GM19467 (cell line): ENCODE measurements around the gene VAMP4.
A peak's percentile ranks its signal among the peaks of the same experiment; 100 is the strongest.

Experiments
- ATAC-seq: cut with Tn5 transposase; IDR thresholded peaks from one replicate; pipeline ENCODE4 v1.9.1; 2021; ENCODE audit warnings: mild to moderate bottlenecking, moderate library complexity; ENCODE audit not compliant: unreplicated experiment

Gene VAMP4, protein sequence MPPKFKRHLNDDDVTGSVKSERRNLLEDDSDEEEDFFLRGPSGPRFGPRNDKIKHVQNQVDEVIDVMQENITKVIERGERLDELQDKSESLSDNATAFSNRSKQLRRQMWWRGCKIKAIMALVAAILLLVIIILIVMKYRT

DNA sequence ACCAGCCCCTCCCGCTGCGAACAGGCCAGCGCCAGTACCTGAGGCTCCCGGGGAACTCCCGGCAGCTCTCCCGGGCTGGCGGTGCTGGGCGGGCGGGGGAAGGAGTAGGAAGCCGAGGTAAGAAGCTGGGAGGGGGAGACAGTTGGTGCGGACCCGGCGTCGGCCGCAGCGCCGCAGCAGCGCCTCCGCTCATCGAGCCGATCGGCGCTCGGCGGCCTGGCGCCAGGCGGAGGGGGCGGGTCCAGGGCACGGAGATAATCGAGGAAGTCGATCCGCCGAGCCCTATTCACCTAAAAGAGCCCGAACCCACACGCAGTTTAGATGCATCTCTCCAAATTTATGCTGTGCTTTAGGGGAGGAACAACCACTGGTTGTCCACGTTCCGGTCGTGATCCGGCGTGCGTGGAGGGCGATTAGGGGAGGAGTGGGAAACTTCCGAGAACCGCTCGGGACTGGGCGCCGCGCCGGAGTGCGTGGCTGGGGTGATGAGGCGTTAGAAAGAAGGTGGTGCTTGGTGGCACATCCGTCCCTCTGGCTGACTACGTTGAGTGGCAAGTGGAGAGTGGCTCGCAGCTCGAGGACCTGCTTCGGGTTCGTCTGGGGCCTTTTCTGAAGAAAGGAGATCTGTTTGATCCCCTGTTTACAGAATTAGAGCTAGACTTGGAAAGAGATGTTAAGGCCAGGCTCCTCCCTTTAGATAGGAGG, at the start of gene VAMP4:
Gene VAMP4 (minus strand): TSS at position 194 of the 705 bp plus-strand sequence. CDS start 3,651 bp downstream, outside the sequence.
- ATAC-seq: peak; percentile 94

DNA sequence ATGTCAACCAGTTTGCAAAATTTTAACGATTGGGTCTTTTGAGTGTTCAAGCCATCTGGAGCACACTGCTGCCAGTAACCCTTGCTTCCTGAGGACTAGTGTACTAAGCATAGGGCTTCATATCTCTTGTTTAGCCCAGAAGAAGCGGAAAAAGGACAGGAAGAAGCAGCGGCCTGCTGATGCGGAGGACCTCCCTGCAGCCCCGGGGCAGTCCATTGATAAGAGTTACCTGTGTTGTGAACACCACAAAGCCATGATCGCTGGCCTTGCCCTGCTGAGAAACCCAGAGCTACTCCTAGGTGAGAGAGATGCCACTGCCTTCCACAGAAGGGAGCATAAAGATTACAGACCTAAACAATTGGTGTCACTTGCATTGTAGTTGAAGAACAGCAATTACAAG, 48.5 kb upstream of the VAMP4 start:
- no peak for ATAC-seq

DNA sequence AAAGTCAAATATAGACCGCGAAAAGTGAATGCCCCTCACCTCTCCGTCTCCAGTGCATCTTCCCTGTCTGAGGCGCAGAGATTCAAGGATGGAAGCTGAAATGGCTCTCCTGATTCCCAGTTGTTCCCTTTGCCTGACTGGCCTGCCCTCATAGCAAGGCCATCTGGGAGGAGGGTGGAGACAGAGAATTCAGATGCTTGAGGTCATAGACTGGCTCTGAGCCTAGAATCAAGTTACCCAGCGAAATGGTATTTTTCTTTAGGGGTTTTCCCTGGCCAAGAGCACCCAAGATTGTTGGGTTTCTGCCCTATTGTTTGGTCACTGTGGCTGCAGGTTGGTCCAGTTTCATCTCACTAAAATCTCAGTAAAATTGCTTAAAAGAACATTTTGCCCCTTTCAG, 46.8 kb upstream of the VAMP4 start:
- no peak for ATAC-seq

DNA sequence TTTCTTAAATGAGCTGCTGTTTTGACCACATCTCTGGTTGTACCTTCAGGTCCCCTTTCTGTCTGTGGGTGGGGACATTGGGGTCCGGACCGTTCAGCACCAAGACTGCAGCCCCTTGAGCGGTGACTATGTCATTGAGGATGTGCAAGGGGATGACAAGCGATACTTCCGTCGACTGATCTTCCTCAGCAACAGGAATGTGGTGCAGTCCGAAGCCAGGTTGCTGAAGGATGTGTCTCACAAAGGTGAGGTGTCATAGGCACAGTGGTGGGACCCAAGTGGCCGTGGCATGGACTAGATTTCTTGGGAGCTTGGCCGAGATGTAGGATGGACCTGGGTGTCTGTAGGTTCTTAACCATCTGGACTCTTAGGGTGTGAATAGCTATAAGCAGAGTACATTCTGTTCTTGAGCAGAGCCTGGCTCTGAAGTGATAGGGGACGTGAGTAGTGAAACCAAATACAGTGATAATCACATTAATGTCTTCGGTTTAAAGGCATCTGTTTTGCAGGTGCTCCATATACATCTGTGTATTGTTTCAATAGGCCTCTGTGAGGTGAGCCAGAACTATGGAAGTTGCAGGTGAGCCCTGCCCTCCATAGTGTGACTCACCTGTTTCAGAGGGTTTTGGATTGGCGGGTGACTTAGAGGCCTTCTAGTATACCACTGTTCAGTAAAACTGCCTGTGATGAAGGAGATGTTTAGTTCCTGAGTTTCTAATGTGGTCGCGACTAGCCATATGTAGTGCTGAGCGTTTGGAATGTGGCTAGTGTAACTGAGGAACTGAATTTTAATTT, 46.0 kb upstream of the VAMP4 start:
- no peak for ATAC-seq

DNA sequence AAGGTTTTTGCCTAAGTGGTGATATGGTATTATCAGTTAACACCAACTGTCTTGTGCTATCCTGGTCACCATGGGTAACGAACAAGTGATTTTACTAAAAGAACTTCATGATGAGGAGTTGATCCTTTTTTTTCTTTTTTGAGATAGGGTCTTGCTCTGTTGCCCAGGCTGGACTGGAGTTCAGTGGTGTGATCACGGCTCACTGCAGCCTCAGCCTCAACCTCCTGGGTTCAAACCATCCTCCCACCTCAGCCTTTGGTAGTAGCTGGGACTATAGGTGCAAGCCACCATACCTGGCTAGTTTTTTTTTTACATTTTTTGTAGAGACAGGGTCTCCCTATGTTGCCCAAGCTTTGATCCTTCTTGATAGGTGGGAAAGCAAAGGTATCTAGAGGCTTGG, 44.7 kb upstream of the VAMP4 start:
- ATAC-seq: no peak

DNA sequence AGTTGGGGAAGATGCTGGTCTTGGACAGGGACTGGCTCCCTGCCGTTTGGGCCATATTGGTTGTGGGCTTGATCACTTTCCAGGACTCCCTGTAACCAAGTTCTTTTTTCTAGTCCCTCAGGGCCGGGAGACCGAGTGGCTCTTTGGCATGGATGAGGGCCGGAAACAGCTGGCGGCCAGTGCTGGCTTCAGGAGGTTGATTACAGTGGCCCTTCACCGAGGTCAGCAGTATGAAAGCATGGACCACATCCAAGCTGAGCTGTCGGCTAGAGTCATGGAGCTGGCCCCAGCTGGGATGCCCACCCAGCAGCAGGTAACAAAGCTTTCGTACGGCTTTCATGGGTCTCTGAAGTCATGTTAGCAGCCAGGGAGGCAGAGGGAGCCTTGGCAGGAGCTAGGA, 43.9 kb upstream of the VAMP4 start:
- no peak for ATAC-seq

DNA sequence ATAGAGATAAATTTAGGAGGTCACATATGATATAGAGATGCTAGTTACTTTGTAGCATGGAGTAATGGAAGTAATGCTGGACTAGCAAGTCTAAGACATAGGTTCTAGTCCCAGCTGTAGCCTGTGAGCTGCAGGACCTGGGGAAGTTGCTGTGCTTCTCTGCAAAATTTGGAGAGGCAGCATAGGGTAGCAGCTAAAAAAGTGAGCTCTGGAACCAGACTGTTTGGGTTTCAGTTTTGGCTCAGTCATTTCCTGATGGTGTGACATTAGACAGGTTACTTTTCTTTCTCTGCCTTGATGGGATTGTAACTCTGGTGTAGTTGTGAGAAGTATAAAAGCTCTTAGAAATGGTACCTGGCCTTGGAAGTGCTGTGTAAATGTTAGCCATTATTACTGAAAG, 42.9 kb upstream of the VAMP4 start:
- ATAC-seq: no peak

DNA sequence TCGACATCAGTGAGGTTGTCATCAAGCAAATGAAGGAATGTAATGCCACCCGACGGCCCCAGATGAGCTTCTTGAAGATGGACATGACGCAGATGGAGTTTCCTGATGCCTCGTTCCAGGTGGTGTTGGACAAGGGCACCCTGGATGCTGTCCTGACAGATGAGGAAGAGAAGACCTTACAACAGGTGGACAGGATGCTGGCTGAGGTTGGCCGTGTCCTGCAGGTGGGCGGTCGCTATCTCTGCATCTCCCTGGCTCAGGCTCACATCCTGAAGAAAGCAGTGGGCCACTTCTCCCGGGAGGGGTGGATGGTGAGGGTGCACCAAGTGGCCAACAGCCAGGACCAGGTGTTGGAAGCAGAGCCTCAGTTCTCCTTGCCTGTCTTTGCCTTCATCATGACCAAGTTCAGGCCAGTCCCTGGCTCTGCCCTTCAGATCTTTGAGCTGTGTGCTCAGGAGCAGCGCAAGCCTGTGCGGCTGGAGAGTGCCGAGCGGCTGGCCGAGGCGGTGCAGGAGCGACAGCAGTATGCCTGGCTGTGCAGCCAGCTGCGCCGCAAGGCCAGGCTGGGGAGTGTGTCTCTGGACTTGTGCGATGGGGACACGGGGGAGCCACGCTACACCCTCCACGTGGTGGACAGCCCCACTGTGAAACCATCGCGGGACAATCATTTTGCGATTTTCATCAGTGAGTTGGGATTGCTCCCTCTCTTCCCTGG, 42.1 kb upstream of the VAMP4 start:
- ATAC-seq: no peak

DNA sequence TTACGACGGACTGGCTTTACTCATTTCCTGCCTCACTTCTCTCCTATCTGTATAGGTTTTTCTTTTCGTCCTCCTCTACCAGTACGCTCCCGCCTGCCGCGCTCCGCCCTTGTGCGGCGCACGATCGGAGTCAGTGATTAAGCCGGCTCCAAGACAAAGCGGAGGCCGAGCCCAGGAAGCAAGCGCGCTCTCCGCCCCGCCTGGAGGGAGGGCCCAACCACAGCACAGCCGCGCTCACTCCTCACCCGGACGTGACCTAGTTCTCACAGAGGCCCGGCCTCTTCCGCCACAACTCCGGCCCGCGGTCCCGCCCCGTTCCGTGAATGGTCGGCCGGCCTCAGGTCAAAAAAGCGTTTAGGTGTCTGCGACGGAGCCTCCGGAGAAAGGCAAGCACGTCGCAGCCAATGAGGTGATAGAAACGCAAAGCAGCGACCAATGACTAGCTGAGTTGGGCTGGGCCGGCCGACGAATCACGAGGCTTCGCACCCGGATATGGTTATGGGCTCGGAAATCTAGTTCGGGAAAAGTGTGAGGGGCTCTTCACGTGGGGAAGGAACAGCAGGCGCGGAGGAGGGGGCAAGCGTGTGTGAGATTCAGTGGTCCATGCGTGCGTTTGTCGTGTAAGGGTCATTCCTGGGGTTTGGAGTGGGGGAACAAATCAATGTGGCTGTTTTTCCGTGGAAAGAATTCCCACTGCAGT, 39.5 kb upstream of the VAMP4 start, which contains the start of gene METTL13:
Gene METTL13 (plus strand): TSS at position 485 of the 700 bp plus-strand sequence. CDS start 308 bp downstream, outside the sequence.
- ATAC-seq: peak; percentile 99

DNA sequence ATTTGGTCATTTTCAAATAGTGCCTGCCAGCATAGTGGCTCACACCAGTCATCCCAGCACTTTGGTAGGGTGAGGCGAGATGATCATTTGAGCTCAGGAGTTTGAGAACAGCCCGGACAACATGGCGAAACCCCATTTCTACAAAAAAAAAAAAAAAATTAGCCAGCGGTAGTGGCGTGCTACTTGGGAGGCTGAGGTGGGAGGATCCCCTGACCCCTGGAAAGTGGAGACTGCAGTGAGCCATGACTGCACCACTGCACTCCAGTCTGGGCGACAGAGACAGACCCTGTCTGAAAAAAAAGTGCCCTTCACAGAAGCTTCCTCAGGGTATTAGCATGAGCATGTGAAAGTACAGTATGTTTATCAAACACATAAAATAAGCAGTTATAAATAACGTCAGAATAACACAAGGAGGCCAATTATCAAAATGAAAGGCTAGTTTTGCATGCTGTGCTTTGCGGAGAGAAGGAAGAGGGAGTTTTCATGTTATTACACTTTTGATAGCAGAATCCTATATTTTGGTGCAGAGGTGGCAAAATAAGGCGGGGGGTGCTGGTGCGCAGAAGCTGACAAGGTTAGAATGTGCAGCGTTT, 38.8 kb upstream of the VAMP4 start:
- no peak for ATAC-seq

DNA sequence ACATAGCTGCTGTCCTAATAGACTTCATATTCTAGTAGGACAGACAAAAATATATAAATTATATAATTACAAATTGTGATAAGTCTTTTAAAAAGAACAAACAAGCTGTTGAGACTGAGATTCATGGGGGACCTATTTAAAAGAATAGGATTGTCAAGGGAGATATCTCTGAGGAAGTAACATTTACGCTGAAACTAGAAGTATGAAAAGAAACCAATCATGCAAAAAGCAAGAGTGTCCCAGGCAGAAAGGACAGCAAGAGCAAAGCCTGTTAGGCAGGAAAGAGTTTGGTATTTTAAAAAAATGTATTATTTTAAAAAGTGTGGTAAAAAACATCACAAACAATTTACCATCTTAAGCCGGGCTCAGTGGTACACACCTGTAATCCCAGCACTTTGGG, 30.4 kb upstream of the VAMP4 start:
- no peak for ATAC-seq

DNA sequence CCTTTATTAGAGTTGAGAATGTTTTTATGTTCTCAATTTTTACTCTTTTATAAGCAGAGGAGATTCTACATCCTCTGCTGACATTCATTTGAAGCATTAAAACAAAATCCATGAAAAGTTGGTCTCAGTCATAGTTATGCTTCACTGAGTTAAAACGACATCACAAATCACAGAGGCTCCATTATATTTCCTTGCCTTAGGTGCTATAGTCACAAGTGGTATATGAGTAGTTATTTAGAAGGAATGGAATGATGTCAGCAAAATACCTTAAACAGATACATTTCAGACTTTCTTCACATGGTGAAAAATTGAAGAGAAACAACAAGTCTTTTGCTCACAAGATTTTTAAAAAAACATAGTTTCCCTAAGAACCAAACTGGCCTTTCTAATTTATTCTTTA, 27.9 kb upstream of the VAMP4 start:
- ATAC-seq: no peak

DNA sequence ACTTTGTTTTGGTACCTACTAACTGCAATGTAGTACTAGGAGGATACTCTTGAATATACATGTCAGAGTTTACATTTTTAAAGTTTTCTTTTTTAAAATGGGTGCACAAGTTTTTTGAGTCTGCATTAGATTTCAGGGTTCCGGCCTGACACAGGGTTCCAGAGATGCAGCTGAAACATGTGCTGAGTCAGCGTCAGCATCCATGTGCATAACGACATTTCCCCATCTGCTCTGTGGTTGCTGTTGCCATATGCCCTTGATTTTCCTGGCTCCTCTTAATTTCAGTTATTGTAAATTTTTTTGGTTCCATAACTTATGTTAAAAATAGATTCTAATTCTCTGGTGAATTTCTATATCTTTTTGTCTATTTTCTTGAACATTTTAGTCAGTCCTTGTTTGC, 27.3 kb upstream of the VAMP4 start:
- no peak for ATAC-seq

DNA sequence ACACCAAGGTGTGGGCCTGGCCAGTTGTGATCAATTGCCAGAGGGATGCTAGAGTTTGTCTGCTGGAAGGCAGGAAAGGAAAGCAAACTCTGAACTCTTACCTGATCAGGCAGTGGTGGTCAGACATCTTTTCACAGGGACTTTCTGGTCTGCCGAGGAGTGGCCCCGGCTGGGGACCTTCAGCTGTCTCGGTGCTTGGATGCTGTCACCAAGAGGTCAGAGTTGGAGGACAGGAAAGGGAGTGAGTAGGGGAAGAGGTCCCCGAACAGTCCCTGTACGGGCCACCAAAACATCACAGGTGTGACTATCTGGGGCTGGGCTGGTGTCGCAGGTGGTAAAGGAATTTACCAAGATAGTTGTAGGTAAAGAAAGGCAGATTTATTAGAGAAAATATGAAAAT, 21.9 kb upstream of the VAMP4 start:
- ATAC-seq: no peak

DNA sequence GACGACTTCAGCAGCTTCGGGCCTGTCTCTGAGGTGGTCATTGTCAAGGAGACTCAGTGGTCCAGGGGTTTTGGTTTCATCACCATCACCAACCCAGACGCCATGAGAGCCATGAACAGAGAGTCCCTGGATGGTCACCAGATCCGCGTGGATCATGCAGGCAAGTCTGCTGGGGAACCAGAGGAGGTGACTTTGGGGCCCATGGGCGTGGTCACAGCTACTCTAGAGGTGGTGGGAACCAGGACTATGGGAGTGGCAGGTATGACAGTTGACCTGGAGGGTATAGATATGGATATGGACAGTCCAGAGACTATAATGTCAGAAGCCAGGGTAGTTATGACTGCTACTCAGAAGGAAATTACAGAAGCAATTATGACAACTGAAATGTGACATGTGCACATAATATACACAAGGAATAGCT, 20.3 kb upstream of the VAMP4 start:
- ATAC-seq: no peak

DNA sequence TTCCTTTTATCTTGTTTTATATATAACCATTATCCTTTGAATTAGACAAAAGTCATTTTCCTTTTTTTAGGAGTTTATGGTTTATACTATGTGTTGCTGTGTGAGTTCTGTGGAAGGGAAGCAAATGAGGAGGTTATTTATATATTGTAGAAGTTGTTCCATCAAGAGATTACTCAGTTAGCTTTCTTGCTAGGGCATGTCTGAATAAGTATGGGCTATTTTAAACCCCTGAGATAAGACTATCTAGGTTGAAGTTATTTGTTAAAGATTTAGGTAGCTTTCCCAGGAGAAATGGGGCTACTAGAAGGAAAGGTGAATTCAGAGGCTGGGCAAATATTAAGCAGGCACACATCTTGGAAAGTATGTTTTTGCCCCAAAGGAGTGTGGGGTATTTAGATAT, 16.1 kb upstream of the VAMP4 start:
- no peak for ATAC-seq

DNA sequence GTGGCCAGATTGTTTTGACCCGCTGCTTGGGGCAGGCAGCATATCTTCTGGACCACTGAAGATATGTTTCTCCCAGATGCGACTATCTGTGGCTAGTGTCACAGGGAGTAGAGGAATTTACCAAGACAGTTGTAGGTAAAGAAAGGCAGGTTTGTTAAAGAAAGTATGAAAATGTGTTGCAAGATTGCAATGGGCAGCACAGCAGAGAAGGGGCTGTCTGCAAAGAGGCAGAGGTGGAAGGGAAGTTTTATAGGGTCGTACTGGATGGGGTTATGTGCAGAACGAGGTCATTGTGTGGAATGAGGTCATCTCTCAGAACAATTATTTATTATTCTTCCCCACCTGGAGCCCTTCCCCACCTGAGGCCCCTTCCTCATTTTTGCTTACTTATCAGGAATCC, 15.0 kb upstream of the VAMP4 start:
- ATAC-seq: no peak

DNA sequence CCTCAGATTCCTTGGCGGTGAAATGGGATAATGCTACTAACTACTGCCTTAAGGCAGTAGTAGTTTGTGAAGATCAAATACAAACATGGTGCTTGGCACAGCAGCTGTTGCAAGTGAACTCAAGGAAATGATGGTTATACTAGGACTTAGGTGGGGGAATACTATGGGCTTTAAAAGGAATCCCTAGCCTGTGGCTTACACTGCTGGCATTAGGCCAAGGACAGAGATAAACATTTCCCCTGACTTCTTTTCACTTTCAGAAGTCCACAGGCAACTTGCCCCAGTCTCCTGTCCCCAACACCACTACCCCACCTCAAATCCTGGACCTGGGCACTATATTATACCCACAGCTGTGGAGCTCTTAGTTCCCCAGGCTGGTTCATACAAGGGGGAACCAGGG, 13.1 kb upstream of the VAMP4 start:
- ATAC-seq: no peak

DNA sequence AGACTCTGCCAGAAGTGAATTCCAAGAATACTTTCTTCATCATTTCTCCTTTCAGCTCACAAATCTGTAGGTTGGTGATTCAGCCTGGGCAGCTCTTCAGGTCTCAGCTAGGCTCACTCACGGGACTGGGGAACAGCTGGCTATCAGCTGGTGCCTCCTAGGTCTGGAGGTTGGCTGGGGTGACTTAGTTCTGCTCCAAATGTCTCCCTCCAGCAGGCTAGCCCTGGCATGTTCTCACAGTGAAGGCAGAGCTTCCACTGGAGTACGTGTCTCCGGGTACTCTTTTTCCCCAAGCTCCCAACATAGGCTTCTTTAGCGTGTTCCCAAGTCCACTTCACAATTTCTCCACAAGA, 12.5 kb upstream of the VAMP4 start:
- ATAC-seq: no peak

DNA sequence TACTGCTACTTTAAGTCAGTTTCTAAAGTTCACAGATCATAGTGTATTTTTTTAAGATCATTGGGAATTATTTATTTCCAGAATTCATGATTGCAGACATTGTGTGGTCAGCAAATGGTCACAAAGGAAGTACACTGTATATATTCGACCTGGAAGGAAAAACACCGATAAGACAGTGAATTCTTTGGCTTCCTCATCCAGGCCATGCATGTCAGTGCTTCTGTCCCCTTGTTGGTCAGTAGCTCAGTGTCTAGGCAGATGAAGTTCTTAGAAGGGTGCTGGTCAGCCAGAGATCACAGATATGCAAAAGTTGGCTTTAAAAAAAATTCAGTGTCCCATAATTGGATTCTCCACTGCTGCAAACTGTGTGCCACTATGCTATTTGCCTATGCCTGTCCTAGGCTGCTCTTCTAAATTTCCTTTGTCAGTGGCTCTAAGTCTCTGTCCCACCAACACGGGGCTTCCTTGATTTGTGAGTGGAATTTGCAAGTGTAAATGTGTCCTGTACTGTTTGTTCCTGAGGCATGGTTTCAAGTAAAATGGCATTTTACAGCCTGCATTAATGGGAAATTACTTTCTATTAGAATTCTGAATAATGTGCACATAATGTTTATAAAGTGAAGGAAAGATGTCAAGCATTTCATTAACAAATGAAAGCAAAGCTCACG, 12.0 kb upstream of the VAMP4 start:
- ATAC-seq: no peak
